GM23338 (cell line): ENCODE results near the gene CTNNA2. TPM values are rescaled to one million over a fixed set of nuclear protein-coding genes. Genes with fewer than 3 reads are reported as not detected.

Experiments
- ATAC-seq: fragments of 200-7000 bp; cut with Tn5 transposase; 3 replicates; pipeline ENCODE4 v1.9.1; 2020
- DNase-seq: peaks from one replicate; pipeline ENCODE4 v3.0.0-alpha.2; 2015; ENCODE audit warnings: low spot score
- H2AFZ ChIP-seq: fragments of 200-600 bp; sonication (generic); 2 replicates; pipeline ENCODE4 v1.8.0; 2016; ENCODE audit warnings: antibody characterized with exemption, mild to moderate bottlenecking, moderate library complexity
- H3F3A ChIP-seq: fragments of 200-600 bp; sonication (generic); replicated peaks from 2 replicates; pipeline ENCODE4 v1.8.0; 2017; ENCODE audit warnings: antibody characterized with exemption, mixed run types, low read depth
- H3K27ac ChIP-seq: fragments of 200-600 bp; sonication (generic); 2 replicates; pipeline ENCODE4 v1.6.1; 2016; ENCODE audit warnings: low read depth
- H3K27me3 ChIP-seq: fragments of 200-600 bp; sonication (generic); 2 replicates; pipeline ENCODE4 v1.8.0; 2016; ENCODE audit warnings: mild to moderate bottlenecking, mixed run types, moderate library complexity; ENCODE audit not compliant: insufficient read depth
- H3K36me3 ChIP-seq: fragments of 200-600 bp; sonication (generic); 2 replicates; pipeline ENCODE4 v1.8.0; 2016; ENCODE audit warnings: mild to moderate bottlenecking; ENCODE audit not compliant: insufficient read depth
- H3K4me1 ChIP-seq: fragments of 200-600 bp; sonication (generic); 2 replicates; pipeline ENCODE4 v1.8.0; 2016; ENCODE audit warnings: mild to moderate bottlenecking, moderate library complexity; ENCODE audit not compliant: insufficient read depth
- H3K4me2 ChIP-seq: fragments of 200-600 bp; sonication (generic); 2 replicates; pipeline ENCODE4 v1.7.1; 2017; ENCODE audit warnings: mixed run types
- H3K4me3 ChIP-seq: fragments of 200-600 bp; sonication (generic); 2 replicates; pipeline ENCODE4 v1.6.1; 2016; ENCODE audit warnings: mixed run types
- H3K79me2 ChIP-seq: fragments of 200-600 bp; sonication (generic); replicated peaks from 2 replicates; pipeline ENCODE4 v1.8.0; 2017; ENCODE audit warnings: mild to moderate bottlenecking; ENCODE audit not compliant: insufficient read depth
- H3K9me2 ChIP-seq: fragments of 200-600 bp; sonication (generic); 2 replicates; pipeline ENCODE4 v1.8.0; 2017; ENCODE audit not compliant: insufficient read depth
- H4K20me1 ChIP-seq: fragments of 200-600 bp; sonication (generic); replicated peaks from 2 replicates; pipeline ENCODE4 v1.8.0; 2017; ENCODE audit warnings: mild to moderate bottlenecking; ENCODE audit not compliant: insufficient read depth
- H3K27ac Mint-ChIP-seq: 2 replicates; pipeline ENCODE4 v1.8.0; 2020; ENCODE audit warnings: inconsistent platforms, mild to moderate bottlenecking, moderate library complexity, mixed read lengths
- H3K27me3 Mint-ChIP-seq: 3 replicates; pipeline ENCODE4 v1.8.0; 2022; ENCODE audit warnings: low read depth, mild to moderate bottlenecking, moderate library complexity, mixed read lengths, inconsistent platforms; ENCODE audit not compliant: insufficient read depth, poor library complexity
- H3K36me3 Mint-ChIP-seq: 3 replicates; pipeline ENCODE4 v1.8.0; 2021; ENCODE audit warnings: low read depth, mild to moderate bottlenecking, inconsistent platforms, moderate library complexity, mixed read lengths
- H3K4me1 Mint-ChIP-seq: 3 replicates; pipeline ENCODE4 v1.8.0; 2020; ENCODE audit warnings: mild to moderate bottlenecking, inconsistent platforms, mixed read lengths
- H3K4me3 Mint-ChIP-seq: 3 replicates; pipeline ENCODE4 v1.8.0; 2021; ENCODE audit warnings: moderate library complexity, mild to moderate bottlenecking, inconsistent platforms, mixed read lengths
- H3K9me3 Mint-ChIP-seq: 3 replicates; pipeline ENCODE4 v1.8.0; 2020; ENCODE audit warnings: moderate library complexity, mild to moderate bottlenecking, inconsistent platforms, mixed read lengths
- CTCF ChIP-seq, 2 experiments: fragments of 200-600 bp in 1 of 2; sonication (generic) in 1 of 2; conservative IDR thresholded peaks; 2 replicates each; pipeline versions ENCODE4 v1.5.1 to v1.6.1; 2016 to 2017; ENCODE audit warnings: antibody characterized with exemption in 2 of 2, low read depth in 2 of 2, mild to moderate bottlenecking in 2 of 2, moderate library complexity in 1 of 2
- JUNB ChIP-seq: IDR thresholded peaks from one replicate; pipeline ENCODE4 v1.6.1; 2016; ENCODE audit warnings: antibody characterized with exemption; ENCODE audit not compliant: unreplicated experiment
- ZNF462 ChIP-seq: fragments of 250-450 bp; sonication (Bioruptor Pico); IDR thresholded peaks from 2 replicates; pipeline ENCODE4 v1.5.0; 2020; ENCODE audit warnings: mild to moderate bottlenecking, moderate library complexity
- polyA plus RNA-seq: library from polyadenylated mRNA; unstranded; fragments of >200 nt; fragmentation: Nextera tagmentation; extraction: Ambion mirVana; gene quantifications from 2 replicates; pipeline ENCODE4 v1.2.1, GENCODE V29; 2016
- total RNA-seq: library from RNA; depleted of rRNA; stranded (reverse); fragments of >200 nt; shearing (Covaris generic); gene quantifications from 2 replicates; pipeline ENCODE4 v1.2.3, GENCODE V29; 2014

The CTNNA2 gene
- total and polyA plus RNA-seq, 2 experiments from 2014 or later = 6.4 to 15.6 TPM

GRCh38 chr2:79945653-79946445, 433.0 kb downstream of the CTNNA2 start:
- Histone ChIP-seq H3K9me2 (no peaks in the 10 kb centered on the region), H4K20me1 (no peaks in the 10 kb centered on the region), H3K27ac (no peak overlapping the region), H2AFZ (no peak overlapping the region), H3K79me2 (no peaks in the 10 kb centered on the region), H3K27me3 (no peaks in the 10 kb centered on the region), H3K4me1 (peaks cover 16% of the 10 kb centered on the region), H3K36me3 (no peaks in the 10 kb centered on the region), H3K4me3 (no peak overlapping the region), H3F3A (no peaks in the 10 kb centered on the region), H3K4me2 (no peak overlapping the region)
- no peak for TF ChIP-seq JUNB
- no peak for TF ChIP-seq CTCF (conservative IDR thresholded peaks at IDR 0.05; ENCODE audit: low read depth in 2 of 2)
- TF ChIP-seq ZNF462 (CRISPR knock-in tag) = no peak
- no peak for DNase-seq
- ATAC-seq = no peak
- no peak overlapping the region for H3K27ac Mint-ChIP-seq
- peaks cover 12% of the 10 kb centered on the region; the same call in 2 of the 3 replicates for H3K4me1 Mint-ChIP-seq
- H3K36me3 Mint-ChIP-seq = no peaks in the 10 kb centered on the region
- H3K27me3 Mint-ChIP-seq = peaks cover 2% of the 10 kb centered on the region
- no peak overlapping the region for H3K4me3 Mint-ChIP-seq
- no peaks in the 10 kb centered on the region for H3K9me3 Mint-ChIP-seq
